Measurements from ENCODE around the gene AADACL2.

- TF ChIP-seq, protein P1, sequence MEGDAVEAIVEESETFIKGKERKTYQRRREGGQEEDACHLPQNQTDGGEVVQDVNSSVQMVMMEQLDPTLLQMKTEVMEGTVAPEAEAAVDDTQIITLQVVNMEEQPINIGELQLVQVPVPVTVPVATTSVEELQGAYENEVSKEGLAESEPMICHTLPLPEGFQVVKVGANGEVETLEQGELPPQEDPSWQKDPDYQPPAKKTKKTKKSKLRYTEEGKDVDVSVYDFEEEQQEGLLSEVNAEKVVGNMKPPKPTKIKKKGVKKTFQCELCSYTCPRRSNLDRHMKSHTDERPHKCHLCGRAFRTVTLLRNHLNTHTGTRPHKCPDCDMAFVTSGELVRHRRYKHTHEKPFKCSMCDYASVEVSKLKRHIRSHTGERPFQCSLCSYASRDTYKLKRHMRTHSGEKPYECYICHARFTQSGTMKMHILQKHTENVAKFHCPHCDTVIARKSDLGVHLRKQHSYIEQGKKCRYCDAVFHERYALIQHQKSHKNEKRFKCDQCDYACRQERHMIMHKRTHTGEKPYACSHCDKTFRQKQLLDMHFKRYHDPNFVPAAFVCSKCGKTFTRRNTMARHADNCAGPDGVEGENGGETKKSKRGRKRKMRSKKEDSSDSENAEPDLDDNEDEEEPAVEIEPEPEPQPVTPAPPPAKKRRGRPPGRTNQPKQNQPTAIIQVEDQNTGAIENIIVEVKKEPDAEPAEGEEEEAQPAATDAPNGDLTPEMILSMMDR (IDR thresholded peaks at IDR 0.05; ENCODE audit: insufficient read depth, low read length) = no peak
- TF ChIP-seq, protein P2, sequence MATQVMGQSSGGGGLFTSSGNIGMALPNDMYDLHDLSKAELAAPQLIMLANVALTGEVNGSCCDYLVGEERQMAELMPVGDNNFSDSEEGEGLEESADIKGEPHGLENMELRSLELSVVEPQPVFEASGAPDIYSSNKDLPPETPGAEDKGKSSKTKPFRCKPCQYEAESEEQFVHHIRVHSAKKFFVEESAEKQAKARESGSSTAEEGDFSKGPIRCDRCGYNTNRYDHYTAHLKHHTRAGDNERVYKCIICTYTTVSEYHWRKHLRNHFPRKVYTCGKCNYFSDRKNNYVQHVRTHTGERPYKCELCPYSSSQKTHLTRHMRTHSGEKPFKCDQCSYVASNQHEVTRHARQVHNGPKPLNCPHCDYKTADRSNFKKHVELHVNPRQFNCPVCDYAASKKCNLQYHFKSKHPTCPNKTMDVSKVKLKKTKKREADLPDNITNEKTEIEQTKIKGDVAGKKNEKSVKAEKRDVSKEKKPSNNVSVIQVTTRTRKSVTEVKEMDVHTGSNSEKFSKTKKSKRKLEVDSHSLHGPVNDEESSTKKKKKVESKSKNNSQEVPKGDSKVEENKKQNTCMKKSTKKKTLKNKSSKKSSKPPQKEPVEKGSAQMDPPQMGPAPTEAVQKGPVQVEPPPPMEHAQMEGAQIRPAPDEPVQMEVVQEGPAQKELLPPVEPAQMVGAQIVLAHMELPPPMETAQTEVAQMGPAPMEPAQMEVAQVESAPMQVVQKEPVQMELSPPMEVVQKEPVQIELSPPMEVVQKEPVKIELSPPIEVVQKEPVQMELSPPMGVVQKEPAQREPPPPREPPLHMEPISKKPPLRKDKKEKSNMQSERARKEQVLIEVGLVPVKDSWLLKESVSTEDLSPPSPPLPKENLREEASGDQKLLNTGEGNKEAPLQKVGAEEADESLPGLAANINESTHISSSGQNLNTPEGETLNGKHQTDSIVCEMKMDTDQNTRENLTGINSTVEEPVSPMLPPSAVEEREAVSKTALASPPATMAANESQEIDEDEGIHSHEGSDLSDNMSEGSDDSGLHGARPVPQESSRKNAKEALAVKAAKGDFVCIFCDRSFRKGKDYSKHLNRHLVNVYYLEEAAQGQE (IDR thresholded peaks at IDR 0.05; ENCODE audit: insufficient replicate concordance, low read depth) = no peak
- TF ChIP-seq POLR2AphosphoS5 (IDR thresholded peaks at IDR 0.05; ENCODE audit: low read depth) = no peak
- TF ChIP-seq GABPA (IDR thresholded peaks at IDR 0.05; ENCODE audit: low read depth) = no peak
Observed at GRCh38 chr3:151724576-151725562, 8.9 kb upstream of the AADACL2 start.
